HG03521 (cell line): ENCODE measurements around the gene TMEM121B.

Experiments used
- ATAC-seq: cut with Tn5 transposase; IDR thresholded peaks from one replicate; pipeline ENCODE4 v1.9.1; 2021; ENCODE audit warnings: mild to moderate bottlenecking, moderate library complexity; ENCODE audit not compliant: unreplicated experiment

The TMEM121B gene

DNA sequence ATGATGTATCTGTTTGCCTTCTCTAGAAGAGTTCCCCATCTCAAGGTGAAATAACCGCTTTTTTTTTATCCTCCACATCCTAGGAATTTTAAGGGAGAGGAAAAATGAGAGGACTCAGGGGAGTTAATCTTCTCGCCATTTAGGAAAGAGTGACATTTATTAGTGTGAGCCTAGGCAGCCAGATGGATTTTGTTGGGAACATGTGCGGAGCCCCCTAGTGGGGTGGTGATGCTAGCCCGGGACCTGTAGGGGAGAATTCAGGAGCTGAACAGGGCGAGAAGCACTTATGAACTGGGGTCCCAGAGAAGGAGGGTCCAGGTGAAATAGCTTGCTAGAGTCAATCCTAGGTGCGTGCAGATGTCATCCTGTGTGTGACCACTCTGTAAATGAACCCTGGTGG, 25.6 kb downstream of the TMEM121B start:
- ATAC-seq = no peak

DNA sequence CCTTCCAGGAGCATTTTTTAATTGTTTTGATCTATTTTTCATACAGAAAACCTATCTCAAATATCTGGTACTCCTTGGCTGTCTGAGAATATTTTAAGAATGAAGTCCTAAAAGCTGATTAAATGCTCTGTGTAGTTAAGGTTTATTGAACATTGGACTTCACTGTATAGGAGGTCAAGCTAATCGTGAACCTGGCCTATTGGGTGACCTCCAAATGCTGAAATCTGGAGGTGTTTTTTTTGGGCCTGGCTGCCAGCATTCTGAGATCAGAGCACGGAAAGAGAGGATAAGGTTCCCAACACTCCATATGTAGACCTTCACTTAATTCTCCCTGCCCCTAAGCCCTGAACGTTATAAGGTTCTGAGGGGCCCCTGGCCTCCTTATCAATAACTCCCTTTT, 28.1 kb downstream of the TMEM121B start:
- no peak for ATAC-seq

GRCh38 chr22:17091851-17092250, 29.3 kb downstream of the TMEM121B start:
- ATAC-seq = no peak

DNA sequence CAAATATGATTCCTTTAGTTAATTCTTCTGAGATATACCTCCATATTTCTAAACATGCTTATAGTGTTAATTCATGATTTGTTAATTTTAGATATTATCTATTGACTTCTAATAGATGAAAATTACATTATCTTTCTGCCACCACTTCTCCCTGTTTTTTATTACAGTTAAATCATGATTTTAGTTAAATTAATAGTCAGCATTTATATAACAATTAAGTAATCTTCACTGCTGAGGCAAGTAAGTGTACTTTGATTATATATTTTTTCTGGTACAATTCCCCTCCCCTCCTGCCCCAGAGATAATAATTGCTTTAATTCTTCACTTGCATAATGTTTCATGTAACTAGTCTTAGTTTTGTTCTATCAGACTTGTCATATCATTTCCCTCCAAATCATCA, 30.6 kb downstream of the TMEM121B start:
- no peak for ATAC-seq

GRCh38 chr22:17087498-17088131, 33.5 kb downstream of the TMEM121B start:
- no peak for ATAC-seq

DNA sequence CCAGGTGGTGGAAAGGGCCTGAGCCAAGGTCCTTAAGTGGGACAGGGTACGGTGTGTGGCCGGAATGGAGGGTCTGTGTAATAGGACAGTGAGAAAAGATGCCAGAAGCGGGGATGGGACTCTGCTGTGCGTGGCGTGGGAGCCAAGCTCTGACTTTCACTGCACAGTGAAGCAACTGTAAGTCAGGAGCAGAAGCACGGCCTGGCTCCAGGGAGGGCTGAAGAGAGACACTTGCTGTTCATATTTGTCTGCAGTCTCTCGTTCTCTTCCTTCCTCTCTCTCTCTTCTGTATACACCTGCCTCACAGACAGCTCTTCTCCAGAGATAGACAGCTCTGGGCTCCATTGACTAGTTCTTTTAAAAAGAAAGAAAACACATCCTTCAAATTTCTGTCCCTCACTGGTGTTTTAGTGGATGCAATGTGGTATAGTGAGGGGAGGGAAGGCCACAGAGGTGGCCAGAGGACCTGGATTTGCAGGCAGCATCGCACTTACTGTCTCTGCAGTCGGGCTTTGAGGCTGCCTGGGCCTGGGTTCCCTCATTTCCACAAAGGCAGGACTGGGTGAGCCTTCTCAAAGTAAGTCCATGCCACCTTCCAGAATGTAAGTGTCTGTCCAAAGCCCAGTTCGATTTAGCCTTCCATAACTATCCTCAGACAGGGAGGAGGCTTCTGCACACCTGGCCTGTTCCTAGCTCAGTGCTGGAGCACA, 34.2 kb downstream of the TMEM121B start:
- no peak for ATAC-seq

DNA sequence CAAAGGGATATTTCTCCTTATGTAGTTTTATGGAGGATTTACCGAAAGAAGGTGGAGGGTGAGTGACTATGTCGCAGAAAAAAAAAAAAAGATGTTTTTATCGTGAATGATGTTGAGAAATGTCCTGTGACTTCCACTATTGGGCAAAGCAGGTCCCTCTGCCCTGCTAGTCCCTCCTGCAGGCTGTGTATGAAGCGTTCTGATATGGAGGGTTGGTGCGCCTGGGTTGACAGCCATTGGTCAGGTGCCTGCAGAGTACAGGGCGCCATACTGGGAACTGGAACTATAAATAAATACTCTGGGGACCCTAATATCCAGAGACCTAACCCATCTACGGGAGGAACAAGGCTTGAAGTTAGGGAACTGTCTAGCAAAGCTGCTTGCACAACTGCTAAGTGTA, 34.9 kb downstream of the TMEM121B start:
- no peak for ATAC-seq

GRCh38 chr22:17085277-17086181, 35.6 kb downstream of the TMEM121B start:
- ATAC-seq = peak; percentile 7

DNA sequence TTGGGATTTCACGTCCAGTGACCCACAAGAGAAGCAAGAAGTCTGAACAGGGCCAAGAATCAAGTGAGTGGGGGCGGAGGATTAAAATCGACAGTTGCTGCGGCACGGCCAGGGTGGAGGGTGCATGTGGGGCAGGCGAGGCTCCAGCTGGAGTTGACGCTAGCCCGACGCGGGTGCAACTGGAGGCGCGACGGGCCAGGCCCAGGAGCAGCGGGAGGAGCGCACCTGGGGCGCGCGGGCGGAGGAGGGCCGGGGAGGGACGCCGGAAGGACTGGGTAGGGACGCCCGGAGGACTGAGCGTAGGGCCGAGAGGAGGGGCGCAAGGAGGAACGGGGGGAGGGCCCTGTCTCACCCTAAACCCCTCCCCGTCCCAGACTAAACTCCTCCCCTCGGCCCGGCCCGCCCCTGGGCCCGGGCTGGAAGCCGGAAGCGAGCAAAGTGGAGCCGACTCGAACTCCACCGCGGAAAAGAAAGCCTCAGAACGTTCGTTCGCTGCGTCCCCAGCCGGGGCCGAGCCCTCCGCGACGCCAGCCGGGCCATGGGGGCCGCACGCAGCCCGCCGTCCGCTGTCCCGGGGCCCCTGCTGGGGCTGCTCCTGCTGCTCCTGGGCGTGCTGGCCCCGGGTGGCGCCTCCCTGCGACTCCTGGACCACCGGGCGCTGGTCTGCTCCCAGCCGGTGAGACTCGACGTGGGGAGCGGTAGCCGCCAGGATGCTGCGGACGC, 36.4 kb downstream of the TMEM121B start, which contains the start of gene IL17RA:
Gene IL17RA, plus strand, starts transcription at position 447 of the 723 bp plus-strand sequence. Its CDS starts 92 bp downstream, at position 539.
- peak; percentile 93 for ATAC-seq

DNA sequence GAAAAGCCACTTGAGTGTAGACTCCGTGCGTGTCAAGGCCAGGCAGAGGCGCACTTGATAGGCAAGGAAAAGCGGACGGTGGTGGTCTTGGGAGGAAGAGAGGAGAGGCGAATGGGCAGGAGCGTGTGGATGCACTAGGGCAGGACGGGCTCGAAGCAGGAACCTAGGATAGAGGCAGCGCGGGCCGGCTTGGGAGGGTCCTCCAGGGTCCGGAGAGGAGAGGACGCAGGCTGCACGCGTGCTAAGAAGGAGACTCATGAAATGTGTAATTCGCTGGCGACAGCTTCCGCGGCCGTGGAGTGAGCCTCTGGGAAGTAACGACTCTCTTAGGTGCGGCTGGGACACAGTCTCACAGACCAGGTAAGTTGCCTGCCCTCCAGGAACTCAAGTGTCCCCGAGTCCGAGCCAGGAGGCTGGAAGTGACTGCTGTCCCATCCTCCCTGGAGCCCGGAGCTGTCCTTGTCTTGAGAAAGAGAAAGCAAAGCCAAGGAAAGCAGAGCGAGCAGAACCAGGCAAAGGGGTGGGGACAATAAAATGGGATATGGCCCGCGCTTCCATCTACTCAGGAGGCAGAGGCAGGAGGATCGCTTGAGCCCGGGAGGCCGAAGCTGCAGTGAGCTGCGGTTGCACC, 37.2 kb downstream of the TMEM121B start:
- no peak for ATAC-seq

GRCh38 chr22:17083255-17083654, 37.9 kb downstream of the TMEM121B start:
- ATAC-seq = no peak

DNA sequence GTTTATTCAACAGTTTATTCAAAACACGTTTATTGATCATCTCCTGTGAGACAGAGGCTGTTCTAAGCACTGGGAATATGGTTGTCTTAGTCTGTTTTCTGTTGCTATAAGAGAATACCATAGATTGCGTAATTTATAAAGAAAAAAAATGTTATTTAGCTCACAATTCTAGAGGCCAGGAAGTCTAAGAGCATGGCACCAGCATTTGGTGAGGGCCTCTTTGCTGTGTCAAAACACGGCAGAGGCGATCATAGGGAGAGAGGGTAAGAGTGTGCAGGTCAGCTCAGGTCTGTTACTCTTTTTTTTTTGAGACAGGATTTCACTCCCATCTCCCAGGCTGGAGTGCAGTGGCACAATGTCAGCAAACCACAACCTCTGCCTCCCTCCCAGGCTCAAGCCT, 41.6 kb downstream of the TMEM121B start:
- ATAC-seq = no peak

DNA sequence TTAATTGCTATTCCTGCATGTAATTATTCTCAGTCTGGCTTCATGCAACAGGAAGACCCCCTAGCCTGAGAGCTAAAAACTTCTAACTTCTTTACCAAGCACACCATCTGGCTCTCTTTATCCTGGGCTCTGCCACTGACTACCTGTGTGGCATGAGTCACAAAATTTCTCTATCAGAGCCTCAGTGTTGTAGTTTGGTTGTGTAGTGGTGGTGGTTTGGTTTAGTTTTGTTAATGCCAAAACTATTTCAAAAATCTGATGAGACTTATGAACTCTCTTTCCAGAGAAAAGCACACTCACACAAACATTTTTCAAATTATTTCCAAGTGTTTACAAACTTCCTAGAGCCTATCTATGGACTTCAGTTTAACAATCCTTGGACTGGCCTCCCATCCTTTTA, 43.9 kb downstream of the TMEM121B start:
- no peak for ATAC-seq

DNA sequence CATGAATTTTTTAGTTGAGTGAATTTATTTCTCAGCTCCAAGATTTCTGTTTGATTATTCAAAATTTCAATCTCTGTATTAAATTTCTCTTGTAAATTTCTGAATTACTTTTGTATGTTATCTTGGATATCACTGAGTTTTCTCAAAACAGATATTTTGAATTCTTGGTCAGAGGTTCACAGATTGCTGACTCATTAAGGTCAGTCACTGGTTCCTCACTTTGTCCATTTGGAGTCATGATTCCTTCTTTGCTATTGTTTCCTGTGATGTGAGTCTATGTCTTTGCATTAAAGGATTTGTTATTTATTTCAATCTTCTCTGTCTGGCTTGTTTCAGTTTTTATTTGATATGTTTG, 46.5 kb downstream of the TMEM121B start:
- no peak for ATAC-seq

DNA sequence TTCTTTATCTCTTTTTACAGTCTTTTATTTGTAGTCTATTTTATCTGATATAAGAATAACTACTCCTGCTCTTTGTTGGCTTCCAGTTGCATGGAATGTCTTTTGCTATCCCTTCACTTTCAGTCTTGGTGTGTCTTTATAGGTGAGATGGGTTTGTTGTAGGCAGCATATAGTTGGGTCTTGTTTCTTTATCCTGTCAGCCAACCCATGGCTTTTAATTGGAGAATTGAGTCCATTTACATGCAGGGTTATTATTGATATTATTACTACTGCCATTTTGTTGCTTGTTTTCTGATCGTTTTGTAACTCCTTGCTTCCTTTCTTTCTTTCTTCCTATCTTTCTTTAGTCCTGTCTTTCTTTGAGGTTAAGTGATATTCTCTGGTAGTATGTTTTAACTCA, 48.3 kb downstream of the TMEM121B start:
- no peak for ATAC-seq
